HG03558 (cell line): ENCODE results near the gene MASP2.
"Not testable (repeated sequence)": the region's sequence is repeated elsewhere in the genome, so short reads cannot be mapped to it uniquely, and the experiment has no call there.

ENCODE experiments used
- ATAC-seq: cut with Tn5 transposase; IDR thresholded peaks from one replicate; pipeline ENCODE4 v1.9.1; 2021; ENCODE audit warnings: moderate number of reproducible peaks; ENCODE audit not compliant: unreplicated experiment; ENCODE audit errors: extremely low read depth

The MASP2 gene

GRCh38 chr1:10996100-10996499 is 50.9 kb downstream of the MASP2 start:
- no peak for ATAC-seq

- ATAC-seq = no peak
Observed at GRCh38 chr1:10992864-10993263, 54.2 kb downstream of the MASP2 start.

- not testable (repeated sequence) for ATAC-seq
Observed at GRCh38 chr1:10992004-10992403, 55.0 kb downstream of the MASP2 start.

- no peak for ATAC-seq
Observed at GRCh38 chr1:10990828-10991227, 56.2 kb downstream of the MASP2 start.

GRCh38 chr1:10989920-10990516 is 57.0 kb downstream of the MASP2 start:
- not testable (repeated sequence) for ATAC-seq

- ATAC-seq = no peak
Observed at GRCh38 chr1:10989095-10989494, 57.9 kb downstream of the MASP2 start.

GRCh38 chr1:10987840-10988417 is 59.1 kb downstream of the MASP2 start:
- ATAC-seq = no peak

- no peak for ATAC-seq
Observed at GRCh38 chr1:10986525-10986890, 60.5 kb downstream of the MASP2 start.

- no peak for ATAC-seq
Observed at GRCh38 chr1:10980841-10981727, 66.0 kb downstream of the MASP2 start.

GRCh38 chr1:10980094-10980577 is 66.9 kb downstream of the MASP2 start:
- ATAC-seq = no peak

GRCh38 chr1:10979483-10979920 is 67.5 kb downstream of the MASP2 start:
- ATAC-seq = no peak

- ATAC-seq = no peak
Observed at GRCh38 chr1:10978719-10979118, 68.3 kb downstream of the MASP2 start.
